ENCODE data around the gene C6orf132. TPM values are rescaled to one million over a fixed set of nuclear protein-coding genes. Genes with fewer than 3 reads are reported as not detected.

The C6orf132 gene
- total RNA-seq, 2 donors from 2014 or later = 23.4 to 24.4 TPM

- Histone ChIP-seq H3K4me3 (ENCODE audit: low read length) (no peak overlapping the region), H3K9ac (ENCODE audit: extremely low read depth, low read length, poor library complexity, severe bottlenecking) (no peak overlapping the region), H3K4me1 (ENCODE audit: control insufficient read depth, insufficient read depth, low read length) (peaks cover 27% of the 10 kb centered on the region), H3K9me3 (ENCODE audit: control insufficient read depth, low read length) (no peaks in the 10 kb centered on the region), H3K36me3 (ENCODE audit: control insufficient read depth, insufficient read depth, low read length) (no peaks in the 10 kb centered on the region), H3K27ac (ENCODE audit: low read depth, low read length) (no peak overlapping the region), H3K27me3 (ENCODE audit: control insufficient read depth, insufficient read depth, low read length, poor library complexity, severe bottlenecking) (no peaks in the 10 kb centered on the region)
- Mint-ChIP-seq H3K4me1 (peaks cover 51% of the 10 kb centered on the region), H3K36me3 (ENCODE audit: low read depth) (peaks cover 6% of the 10 kb centered on the region), H3K27ac (no peak overlapping the region), H3K27me3 (ENCODE audit: insufficient read depth) (peaks cover 4% of the 10 kb centered on the region), H3K9me3 (no peaks in the 10 kb centered on the region), H3K4me3 (no peak overlapping the region)
- WGBS, 2 experiments (ENCODE audit: insufficient coverage in 1 of 2, insufficient read length in 1 of 2) = 84 to 92% methylated on average over 3 to 5 of the region's 5 CpGs
- TF ChIP-seq, protein P1, sequence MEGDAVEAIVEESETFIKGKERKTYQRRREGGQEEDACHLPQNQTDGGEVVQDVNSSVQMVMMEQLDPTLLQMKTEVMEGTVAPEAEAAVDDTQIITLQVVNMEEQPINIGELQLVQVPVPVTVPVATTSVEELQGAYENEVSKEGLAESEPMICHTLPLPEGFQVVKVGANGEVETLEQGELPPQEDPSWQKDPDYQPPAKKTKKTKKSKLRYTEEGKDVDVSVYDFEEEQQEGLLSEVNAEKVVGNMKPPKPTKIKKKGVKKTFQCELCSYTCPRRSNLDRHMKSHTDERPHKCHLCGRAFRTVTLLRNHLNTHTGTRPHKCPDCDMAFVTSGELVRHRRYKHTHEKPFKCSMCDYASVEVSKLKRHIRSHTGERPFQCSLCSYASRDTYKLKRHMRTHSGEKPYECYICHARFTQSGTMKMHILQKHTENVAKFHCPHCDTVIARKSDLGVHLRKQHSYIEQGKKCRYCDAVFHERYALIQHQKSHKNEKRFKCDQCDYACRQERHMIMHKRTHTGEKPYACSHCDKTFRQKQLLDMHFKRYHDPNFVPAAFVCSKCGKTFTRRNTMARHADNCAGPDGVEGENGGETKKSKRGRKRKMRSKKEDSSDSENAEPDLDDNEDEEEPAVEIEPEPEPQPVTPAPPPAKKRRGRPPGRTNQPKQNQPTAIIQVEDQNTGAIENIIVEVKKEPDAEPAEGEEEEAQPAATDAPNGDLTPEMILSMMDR (conservative IDR thresholded peaks at IDR 0.05) = no peak
- no peak for DNase-seq
Observed at GRCh38 chr6:42140032-42140431, 2.4 kb downstream of the C6orf132 start.

DNA sequence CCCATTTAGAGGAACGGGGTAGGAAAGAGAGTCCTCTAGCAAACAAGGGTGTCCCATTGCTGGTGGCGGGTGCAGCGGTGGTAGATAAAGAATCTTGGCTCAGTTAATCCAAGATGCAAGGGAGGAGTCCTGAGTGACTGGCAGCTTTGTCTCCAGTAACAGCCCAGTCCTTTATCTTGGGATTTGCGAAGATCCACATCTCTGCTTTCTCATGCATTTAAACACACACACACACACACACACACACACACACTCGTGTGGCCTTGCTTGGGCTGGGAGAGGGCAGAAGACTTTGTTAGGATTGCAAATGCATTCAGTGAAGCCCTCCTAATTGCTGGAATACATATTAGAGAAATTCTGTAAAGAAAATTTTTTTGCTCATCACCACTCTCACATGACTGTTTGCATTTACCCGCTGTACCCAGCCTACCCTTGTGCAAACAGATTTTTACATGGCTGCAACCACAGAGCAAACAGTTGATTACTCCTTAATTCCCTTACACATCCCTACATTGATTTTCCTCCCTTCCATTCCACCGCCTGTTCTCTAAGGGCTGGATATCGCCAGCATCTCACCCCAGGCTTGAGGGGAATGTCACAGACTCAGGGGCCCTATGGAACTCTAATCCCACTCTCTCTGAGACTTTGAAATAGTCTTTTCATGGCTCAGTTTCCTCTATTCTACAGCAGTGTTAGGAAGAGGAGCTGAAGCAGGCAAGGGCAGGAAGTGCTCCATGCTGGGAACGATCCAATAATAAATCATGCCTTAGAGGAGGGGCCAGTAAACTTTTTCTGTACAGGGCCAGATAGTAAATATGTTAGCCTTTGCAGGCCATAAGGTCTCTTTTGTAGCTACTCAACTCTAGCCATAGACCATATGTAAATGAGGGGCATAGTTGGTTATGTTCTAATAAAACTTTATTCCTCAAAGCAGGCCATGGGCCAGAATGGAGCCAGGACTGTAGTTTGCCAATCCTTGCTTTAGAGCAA lies 3.5 kb downstream of the C6orf132 start:
- no peaks in the 10 kb centered on the region for H3K9me3 Mint-ChIP-seq
- H3K27me3 Mint-ChIP-seq (ENCODE audit: insufficient read depth) = peaks cover 4% of the 10 kb centered on the region
- H3K4me1 Mint-ChIP-seq = peaks cover 51% of the 10 kb centered on the region
- peak; percentile 73 for DNase-seq
- peaks cover 11% of the 10 kb centered on the region for H3K36me3 Mint-ChIP-seq (ENCODE audit: low read depth)
- no peak overlapping the region for H3K4me3 Mint-ChIP-seq
- Histone ChIP-seq H3K9me3 (ENCODE audit: control insufficient read depth, low read length) (no peaks in the 10 kb centered on the region), H3K4me1 (ENCODE audit: control insufficient read depth, insufficient read depth, low read length) (peaks cover 27% of the 10 kb centered on the region), H3K9ac (ENCODE audit: extremely low read depth, low read length, poor library complexity, severe bottlenecking) (no peak overlapping the region), H3K27ac (ENCODE audit: low read depth, low read length) (no peak overlapping the region), H3K4me3 (ENCODE audit: low read length) (no peak overlapping the region), H3K36me3 (ENCODE audit: control insufficient read depth, insufficient read depth, low read length) (no peaks in the 10 kb centered on the region), H3K27me3 (ENCODE audit: control insufficient read depth, insufficient read depth, low read length, poor library complexity, severe bottlenecking) (no peaks in the 10 kb centered on the region)
- WGBS, 2 experiments (ENCODE audit: insufficient coverage in 1 of 2, insufficient read length in 1 of 2) = 56 to 62% methylated on average over 7 to 9 of the region's 9 CpGs
- TF ChIP-seq, protein P1 (conservative IDR thresholded peaks at IDR 0.05) = no peak
- H3K27ac Mint-ChIP-seq = peak overlapping the region; percentile 91

DNA sequence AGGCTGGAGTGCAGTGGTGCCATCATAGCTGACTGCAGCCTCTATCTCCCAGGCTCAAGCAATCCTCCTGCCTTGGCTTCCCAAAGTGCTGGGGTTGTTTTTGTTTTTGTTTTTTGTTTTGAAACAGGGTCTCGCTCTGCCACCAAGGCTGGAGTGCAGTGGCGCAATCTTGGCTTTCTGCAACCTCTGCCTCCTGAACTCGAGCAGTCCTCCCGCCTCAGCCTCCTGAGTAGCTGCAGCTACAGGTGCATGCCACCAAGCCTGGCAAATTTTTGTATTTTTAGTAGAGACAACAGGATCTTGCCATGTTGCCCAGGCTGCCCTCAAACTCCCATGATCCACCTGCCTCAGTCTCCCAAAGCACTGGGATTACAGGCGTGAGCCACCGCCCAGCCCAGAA lies 4.2 kb downstream of the C6orf132 start:
- peaks cover 1% of the 10 kb centered on the region for H3K27me3 Mint-ChIP-seq (ENCODE audit: insufficient read depth)
- no peak overlapping the region for H3K4me3 Mint-ChIP-seq
- Histone ChIP-seq H3K36me3 (ENCODE audit: control insufficient read depth, insufficient read depth, low read length) (no peaks in the 10 kb centered on the region), H3K4me3 (ENCODE audit: low read length) (no peak overlapping the region), H3K27me3 (ENCODE audit: control insufficient read depth, insufficient read depth, low read length, poor library complexity, severe bottlenecking) (no peaks in the 10 kb centered on the region), H3K27ac (ENCODE audit: low read depth, low read length) (no peak overlapping the region), H3K4me1 (ENCODE audit: control insufficient read depth, insufficient read depth, low read length) (peaks cover 27% of the 10 kb centered on the region), H3K9ac (ENCODE audit: extremely low read depth, low read length, poor library complexity, severe bottlenecking) (no peak overlapping the region), H3K9me3 (ENCODE audit: control insufficient read depth, low read length) (no peaks in the 10 kb centered on the region)
- H3K27ac Mint-ChIP-seq = peak overlapping the region; percentile 91
- H3K9me3 Mint-ChIP-seq = no peaks in the 10 kb centered on the region
- TF ChIP-seq, protein P1 (conservative IDR thresholded peaks at IDR 0.05) = no peak
- WGBS, 2 experiments (ENCODE audit: insufficient coverage in 1 of 2, insufficient read length in 1 of 2) = 91 to 93% methylated on average over 6 of the region's 6 CpGs
- peaks cover 52% of the 10 kb centered on the region for H3K4me1 Mint-ChIP-seq
- H3K36me3 Mint-ChIP-seq (ENCODE audit: low read depth) = peaks cover 13% of the 10 kb centered on the region
- no peak for DNase-seq
